Central memory CD4-positive, alpha-beta T cell (primary cell): ENCODE data around the gene RNF138.
"Not testable (repeated sequence)": the region's sequence is repeated elsewhere in the genome, so short reads cannot be mapped to it uniquely, and the experiment has no call there.

Experiments used
- DNase-seq: peaks from one replicate; pipeline ENCODE4 v3.0.0; 2022
- total RNA-seq, 3 experiments: gene quantifications; one replicate each; lab custom pipeline; 2026; lab: John Stamatoyannopoulos, UW

The RNF138 gene, protein sequence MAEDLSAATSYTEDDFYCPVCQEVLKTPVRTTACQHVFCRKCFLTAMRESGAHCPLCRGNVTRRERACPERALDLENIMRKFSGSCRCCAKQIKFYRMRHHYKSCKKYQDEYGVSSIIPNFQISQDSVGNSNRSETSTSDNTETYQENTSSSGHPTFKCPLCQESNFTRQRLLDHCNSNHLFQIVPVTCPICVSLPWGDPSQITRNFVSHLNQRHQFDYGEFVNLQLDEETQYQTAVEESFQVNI
- total RNA-seq: 91.2 to 140 (median 120) reads per million in 3 experiments

DNA sequence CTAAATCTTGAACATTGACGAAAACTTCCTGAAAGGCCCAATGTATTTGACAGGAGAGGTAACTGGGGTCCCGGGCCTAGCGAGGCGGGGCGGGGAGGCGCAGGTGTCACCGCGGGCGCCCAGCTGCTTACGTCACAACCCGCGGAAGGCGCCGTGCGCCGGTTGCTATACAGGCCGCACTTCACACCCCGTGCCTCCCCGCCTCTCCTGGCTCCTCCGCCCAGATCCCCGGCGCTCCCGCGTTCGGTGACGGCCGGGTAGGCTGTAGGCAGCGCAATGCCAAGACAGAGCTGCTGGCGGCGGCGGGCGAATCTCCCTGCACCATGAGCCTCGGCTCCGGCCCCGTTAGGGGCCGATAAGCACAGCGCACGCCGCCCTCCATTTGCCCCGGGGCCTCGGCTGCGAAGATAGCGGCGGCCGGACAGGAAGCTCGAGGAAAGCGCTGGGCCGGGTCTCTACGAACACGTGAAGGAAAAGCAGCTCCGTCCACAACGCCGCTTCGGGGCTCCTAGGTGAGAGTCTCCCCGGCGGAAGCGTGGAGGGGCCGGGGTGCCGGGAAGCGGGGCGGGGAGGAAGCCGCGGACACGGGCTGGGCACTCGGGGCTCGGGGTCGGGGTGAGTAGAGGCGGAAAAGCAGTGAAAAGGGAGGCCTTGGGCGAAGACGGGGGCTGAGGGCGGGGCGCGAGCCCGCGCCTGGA lies at the start of gene RNF138:
TSS of gene RNF138 (plus strand) at position 151 of the 698 bp plus-strand sequence. CDS start 903 bp downstream, outside the sequence.
- peak; percentile 90 for DNase-seq

DNA sequence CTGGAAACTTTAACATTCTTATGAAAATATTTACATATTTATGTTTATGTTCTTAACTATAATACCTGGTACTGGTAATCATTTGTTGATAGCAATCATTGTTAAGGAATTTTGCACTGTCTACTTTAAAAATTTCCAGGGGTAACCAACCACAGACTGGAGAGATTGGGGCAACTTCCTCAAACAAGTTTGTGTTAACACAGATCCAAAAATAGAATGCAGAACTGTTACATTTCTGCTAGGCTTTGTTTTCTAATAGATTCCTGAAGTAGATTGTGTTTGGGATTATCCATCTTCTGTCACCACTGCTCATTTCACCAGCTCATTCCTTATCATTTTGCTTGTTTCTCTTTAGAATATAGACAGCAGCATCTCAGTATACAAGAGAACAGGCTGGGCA lies 49.3 kb upstream of the RNF138 start:
- DNase-seq: no peak

DNA sequence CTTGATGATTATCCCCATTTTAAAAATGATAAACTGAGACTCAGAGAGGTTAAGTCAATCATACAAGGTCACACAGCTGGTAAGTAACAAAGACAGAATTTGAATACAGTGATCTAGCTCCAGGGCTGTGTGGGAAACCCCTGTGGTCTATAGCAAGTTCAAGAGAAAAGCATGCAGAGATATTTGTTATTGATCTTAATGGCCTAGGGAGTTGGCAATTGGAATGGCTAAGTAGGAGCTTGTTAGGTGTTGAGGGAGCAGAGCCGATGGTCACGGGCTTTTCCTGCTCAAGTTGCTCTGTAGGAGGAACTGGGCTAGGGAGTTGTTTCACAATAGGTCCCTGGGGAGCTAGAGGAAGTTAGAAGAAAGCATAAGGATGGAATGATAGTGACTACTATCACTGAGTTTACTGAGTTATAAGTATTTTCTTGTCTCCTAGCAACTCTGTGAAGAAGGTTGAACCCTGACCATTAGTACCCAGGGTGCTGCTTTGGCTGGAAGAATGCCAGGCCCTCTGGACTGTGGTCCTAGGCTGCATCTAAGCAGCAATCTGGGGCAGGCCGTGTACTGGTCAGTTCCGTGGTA lies 43.1 kb upstream of the RNF138 start:
- DNase-seq: no peak

DNA sequence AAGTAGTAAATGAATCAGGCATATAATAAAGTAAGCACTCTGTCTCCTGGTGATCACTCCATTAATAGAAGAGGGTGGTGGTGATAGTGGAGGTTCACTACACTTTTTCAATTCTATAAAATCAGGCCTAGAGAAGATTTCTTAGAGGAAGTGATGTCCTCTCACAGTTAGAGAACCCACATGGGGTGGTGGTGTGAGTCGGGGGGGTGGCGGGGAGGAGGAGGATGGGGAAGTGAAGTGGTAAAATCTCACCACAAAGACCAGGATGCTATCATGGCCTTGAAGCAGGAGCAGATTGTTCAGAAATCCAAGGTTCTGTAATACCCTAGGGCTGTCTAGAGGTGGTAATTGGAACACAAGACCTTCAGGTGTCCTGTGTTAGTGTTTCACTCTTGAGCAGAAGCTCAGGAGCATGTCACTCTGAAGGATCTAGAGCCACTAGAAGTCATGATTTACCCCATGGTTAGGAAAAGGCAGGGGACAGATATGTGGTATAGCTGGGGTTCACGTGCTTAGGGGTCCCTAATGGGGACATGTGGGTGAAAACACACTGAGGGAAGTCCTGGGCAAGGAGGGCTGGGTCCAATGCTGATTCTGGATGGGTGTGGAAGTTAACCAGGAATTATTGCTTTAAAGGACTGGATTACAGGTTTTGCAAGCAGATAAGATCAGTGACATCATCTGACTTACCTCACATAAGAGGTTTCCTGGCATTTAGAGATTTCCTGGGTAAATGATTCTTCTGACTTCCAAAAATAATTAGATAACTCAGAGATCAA lies 42.1 kb upstream of the RNF138 start:
- peak; percentile 48 for DNase-seq

DNA sequence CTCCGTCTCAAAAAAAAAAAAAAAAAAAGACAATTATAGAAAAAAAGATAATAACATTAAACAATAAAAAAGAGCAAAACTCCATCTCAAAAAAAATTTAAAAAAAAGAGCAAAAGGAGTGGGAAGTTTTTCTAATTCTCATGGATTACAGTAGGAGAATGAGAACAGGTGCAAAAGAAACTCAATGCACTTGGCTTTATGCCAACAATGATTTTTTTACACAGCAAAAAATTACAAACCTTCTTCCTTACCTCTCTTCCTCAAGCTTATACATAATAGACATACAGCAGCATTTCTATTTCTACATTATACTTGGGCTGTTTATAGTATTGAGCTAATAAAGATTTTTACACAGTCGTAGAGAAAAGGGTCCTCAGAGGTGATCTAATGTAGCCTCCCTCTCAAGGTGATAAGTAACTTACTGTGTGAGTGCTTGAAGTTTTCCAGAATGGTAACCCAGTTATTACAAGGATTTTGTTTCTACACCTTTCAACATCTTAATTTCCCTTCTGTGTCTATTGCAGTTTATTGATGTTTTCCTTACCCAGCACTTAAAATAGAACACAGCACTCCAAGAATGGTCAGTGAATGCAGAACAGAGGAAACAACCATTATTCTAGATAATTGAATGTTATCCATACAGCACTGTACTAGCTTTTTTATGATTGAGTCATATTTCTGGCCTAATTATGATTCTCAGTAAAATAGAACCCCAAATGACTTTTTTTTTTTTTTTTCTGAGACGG lies 34.9 kb upstream of the RNF138 start:
- DNase-seq: no peak

DNA sequence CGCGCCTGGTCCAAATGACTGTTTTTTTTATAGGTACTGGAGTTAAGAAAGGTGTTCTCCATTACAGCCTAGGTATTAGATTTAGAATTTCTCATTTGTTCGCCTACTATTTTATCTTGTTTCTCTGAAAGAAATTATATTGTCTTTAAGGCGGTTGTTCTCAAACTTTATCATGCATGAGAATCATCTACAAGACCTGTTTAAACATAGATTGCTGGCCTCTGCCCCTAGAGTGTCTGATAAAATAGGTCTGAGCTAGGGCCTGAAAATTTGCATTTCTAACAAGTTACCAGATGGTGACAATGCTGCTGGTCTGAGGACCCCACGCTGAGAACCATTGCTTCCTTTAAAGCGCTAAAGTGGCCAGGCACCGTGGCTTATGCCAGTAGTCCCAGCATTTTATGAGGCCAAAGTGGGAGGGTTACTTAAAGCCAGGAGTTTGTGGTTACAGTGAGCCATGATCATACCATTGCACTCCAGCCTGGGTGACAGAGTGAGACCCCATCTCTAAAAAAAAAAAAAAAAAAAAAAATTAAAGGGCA lies 34.0 kb upstream of the RNF138 start:
- no peak for DNase-seq

DNA sequence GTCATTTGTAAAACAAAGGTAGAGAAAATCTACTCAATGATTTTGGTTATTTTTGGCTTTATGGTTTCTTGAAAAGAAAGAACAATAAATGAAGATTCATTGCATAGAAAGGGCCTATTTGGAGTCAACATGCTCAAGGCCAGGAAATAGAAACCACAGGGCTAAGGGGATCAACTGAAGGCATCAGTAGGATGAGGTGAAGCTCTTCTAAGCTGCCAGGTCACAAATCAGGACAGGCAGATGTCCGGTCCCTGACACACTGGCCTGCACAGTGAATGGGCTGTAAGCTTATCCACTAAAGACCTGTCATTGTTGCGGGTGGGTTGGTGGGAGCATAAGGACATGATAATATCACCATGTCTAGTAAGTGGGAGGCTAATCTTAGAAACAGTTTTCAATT lies 31.6 kb upstream of the RNF138 start:
- no peak for DNase-seq

DNA sequence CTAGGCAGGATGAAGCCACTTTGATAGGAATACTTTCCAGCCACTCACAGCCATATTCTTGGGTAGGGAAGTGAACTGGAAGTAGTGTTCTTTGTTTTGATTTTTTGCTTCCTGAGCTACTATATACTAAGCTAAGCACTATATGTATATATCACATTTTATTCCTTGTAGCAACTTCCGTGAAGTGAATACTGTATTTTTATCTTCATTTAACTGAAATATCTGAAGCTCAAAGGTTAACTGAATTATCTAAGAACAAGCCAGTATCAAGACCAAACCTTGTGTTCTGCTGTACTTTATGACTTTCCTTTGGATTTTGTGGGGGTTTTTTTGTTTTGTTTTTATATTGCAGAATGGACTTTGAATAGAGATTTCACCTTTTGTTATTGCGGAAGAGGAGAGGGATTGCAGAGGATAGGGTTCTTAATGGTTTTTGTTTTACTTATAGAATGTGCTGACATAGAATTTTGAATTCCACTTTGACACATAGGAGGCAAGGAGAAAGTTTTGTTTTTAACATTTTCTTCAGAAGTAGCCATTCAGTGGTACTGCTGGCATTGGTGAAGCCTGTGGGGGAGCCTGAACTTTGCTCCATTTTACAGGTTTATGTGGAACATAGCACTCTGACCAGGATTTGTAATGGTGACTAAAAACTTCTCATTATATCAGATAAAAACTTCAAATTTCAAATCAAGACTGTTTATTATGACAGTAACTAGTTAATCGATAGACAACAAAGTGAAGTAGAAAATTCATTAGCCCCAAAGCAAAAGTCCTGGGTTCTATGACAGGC lies 24.1 kb upstream of the RNF138 start:
- DNase-seq: no peak

DNA sequence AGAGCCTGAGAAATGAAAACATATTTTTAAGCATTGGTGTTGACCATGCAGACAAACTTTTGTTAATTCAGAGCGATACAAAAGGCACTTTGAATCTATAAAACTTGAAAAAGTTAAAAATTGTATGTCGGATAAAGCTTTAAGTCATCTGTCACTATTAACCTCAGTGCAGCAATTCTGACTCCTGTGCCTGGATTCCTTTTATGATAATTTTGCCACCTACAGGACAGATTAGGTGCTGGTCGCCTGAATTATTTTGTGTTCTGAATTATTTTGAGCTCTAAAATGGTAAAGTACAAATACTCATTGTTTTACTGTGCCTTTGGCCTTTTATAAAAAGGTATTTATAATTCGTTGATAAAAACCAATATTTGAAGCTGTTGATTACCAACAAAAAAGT lies 19.4 kb upstream of the RNF138 start:
- DNase-seq: peak; percentile 36

DNA sequence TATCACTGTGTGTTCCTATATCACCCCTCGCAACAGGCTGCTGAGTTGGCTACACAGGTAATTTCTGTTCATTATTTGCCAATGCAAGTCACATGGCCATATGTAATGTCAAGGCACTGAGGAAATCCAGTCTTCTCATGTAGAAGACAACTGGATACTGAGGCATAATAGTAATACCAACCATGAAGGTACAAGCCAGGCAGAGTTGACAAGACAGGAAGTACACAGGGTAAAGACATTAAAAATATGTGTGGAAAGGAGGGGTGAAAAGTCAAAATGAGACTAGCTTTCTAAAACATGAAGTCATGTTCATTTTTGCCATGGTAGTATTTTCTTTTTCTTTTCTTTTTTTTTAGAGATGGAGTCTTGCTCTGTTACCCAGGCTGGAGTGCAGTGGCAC lies 17.5 kb upstream of the RNF138 start:
- DNase-seq: no peak

DNA sequence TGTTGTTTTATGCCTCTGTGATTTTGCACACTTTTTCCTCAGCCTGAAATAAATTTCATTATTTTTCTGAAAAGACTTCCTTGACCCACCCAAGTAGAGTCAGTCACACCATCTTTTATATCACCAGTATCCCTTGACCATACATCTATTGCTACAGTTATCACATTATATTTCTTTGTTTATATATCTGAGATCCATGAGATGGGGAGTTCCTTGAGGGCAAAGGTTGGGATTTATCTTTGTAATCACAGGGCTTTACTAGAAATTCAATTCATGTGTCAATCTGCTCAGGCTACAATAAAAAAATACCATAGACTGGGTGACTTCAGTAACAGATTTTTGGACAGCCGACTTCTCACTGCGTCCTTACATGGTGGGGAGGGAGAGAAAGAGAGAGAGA lies 12.8 kb upstream of the RNF138 start:
- DNase-seq: no peak

DNA sequence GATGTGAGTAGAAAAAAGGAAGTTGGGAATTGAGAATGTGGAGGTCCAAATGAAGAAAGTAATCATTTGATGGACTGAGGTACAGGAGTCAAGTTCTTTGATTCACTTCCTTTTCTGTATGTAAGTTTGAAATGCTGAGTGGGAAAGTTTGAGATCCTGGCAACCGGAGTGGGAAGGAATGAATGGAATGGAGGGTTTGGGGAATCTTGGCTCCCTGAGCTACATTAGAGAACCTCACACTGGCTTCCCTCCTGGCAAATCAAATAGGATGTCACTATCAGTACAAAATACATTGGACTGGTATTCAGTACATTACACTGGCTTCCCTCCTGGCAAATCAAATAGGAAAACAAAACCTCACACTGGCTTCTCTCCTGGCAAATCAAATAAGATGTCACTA lies 9.8 kb upstream of the RNF138 start:
- DNase-seq: no peak

DNA sequence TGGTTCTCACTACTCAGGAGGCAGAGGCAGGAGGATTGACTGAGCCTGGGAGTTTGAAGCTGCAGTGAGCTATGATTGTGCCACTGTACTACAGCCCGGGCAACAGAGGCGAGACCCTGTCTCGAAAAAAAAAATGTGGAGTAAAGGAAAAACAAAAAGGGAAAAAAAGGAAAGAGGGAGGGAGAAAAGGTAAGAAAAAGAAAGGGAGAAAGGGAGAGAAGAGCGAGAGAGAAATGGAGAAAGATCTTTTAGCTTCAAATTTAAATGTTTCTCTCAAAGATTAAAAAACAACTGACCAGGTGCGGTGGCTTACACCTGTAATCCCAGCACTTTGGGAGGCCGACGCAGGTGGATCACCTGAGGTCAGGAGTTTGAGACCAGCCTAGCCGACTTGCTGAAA lies 7.9 kb upstream of the RNF138 start:
- DNase-seq: no peak

DNA sequence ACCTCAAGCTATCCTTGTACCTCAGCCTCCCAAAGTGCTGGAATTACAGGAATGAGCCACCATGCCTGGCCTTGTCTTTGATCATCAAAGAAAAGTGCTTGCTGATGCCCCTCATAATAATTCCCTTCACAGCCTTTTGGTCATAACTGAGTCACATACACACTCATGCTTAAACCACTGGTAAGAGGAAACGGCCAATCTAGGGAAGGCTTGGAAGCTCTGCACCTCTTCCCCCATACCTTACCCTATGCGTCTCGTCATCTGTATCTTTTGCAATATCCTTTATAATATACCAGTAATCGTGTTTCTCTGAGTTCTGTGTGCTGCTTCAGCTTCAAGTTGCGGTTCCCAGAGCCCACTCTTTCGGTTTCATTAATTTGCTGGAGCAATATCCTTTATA lies 4.8 kb upstream of the RNF138 start:
- no peak for DNase-seq

DNA sequence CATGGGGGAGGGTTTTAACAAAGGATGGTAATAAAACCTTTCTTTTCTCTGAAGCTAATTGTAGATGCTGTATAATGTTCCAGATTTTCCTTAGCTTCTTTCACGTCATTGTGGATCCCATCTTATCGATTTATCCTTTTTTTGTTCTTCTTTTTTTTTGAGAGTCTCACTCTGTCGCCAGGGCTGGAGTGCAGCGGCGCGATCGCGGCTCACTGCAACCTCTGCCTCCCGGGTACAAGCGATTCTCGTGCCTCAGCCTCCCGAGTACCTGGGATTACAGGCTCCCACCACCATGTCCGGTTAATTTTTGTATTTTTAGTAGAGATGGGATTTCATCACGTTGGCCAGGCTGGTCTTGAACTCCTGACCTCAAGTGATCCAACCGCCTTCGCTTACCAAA lies 843 bp upstream of the RNF138 start:
- DNase-seq: not testable (repeated sequence)

DNA sequence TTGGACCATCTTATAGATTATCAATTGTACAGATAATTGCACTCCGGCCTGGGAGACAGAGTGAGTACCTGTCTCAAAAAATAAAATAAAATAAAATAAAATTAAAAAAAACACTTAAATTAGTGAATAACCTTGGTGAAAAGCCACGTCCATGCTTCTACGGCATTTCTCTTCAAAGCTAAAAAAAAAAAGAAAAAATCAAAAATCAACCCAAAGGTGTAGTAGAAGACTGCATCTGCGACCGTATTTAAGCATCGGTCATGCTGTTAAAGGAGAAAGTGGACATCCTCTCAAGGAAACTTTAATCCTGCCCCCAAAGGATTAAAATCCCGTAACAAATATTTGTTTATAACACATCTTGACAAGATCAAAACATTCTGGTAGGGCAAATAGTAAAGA lies 350 bp upstream of the RNF138 start:
- no peak for DNase-seq

DNA sequence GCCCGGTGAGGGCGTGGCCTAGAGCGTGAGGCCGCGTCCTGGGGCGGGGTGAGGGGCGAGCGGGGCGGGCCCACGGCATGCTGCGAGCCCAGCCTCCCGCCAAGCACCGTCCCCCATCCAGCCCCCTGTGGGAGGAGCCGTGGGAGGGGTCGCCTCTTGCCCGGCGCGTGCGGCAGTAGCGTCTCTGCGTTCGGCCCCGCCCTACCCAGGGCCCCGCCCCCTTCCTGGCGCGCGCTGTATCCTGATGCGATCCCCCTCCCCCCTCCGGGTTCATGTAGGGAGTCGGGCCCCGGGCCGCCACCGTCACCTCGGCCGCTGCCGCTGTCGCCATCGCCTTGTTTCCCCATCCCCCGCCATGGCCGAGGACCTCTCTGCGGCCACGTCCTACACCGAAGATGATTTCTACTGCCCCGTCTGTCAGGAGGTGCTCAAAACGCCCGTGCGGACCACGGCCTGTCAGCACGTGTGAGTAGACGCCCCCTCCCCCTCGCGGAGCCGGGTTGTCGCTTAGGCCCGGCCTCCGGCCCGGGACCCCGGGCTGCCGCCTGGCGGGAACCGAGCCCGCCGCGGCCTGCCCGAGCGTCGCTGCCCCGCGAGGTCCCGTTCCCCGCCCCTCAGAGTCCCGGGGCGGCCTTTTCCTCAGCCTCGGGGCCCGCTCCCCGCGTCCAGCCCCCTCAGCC lies 888 bp downstream of the RNF138 start:
- DNase-seq: peak; percentile 98

DNA sequence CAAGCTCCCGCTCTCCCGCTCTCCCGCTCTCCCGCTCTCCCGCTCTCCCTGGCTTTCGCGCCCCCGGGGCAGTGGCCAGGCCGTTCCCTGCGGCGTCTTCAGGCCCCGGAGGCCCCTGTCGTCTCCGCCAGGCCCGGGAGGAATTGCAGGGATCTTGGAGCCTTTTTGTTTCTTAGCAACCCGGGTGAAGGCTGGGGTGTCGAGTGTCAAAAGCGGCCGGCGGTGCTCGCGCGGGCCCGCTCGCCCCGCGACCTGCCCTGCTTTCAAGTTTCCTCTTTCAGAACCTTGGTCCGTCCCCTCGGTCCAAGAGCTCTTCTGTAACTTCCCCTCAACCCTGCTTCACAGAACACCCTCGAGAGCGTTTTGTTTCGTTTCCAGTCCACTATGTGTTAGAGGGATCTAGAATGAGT lies 1.4 kb downstream of the RNF138 start:
- DNase-seq: peak; percentile 38

DNA sequence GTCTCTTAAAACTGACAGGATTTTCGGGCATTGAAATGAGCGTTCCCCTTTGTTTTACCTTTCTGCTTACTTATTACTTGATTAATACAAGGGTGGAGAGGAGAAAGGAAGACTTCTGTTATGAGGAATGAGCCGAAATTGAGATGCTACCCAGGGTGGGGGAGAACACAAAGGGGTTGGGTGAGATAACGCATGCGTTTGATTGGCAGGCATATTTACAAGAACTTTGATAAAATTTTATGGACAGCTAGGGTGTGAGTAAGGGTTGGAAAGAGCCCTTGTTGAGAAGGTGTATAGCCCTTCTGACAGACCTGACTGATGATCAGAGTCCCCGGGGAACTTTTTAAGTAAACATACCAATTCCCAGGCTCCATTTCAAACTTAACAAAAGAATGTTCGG lies 1.8 kb downstream of the RNF138 start:
- DNase-seq: no peak

DNA sequence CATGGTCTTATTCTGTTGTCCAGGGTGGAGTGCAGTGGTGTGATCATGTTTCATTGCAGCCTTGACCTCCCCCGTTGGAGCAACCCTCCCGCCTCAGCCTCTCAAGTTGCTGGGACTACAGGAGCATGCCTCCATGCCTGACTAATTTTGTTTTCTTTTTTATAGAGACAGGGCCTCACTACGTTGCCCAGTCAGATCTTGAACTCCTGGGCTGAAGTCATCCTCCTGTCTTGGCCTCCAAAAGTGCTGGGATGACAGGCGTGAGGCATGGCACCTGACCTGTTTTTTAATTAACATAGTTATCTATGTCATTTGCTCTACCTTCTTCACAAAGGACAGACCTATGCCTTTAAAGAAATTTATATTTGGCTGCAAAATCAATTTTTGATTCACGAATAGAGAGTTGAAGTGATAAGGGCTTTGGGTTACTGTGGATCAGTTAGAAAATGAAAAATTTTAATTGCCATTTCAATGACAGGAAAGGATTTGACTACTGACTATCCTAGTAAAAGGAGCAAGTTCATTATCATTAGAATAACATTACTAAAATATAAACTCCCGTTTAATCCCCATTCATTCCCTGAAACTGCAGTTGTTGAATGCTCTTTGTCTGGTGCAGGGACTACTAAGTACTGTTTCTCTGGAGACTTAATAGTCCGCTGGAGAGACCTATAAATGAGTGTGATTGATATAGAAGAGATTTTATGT lies 3.7 kb downstream of the RNF138 start:
- DNase-seq: no peak
